ENCODE results near the gene SLC18A3.

The SLC18A3 gene

GRCh38 chr10:49611816-49612512 is 1.9 kb downstream of the SLC18A3 start:
- no peak overlapping the region for H3K4me3 ChIP-seq (ENCODE audit: low read depth, low read length)
- ChIA-PET POLR2A (no interaction called here), CTCF (no interaction called here)
- TF ChIP-seq CTCF (IDR thresholded peaks at IDR 0.05; ENCODE audit: insufficient read depth, low read length, missing control alignments) = no peak
- no peak for DNase-seq (ENCODE audit: low read depth, low spot score)

- POLR2A ChIA-PET = no interaction called here
- no peak for TF ChIP-seq CTCF (IDR thresholded peaks at IDR 0.05; ENCODE audit: insufficient read depth, low read length, missing control alignments)
- no peak overlapping the region for H3K4me3 ChIP-seq (ENCODE audit: low read depth, low read length)
- CTCF ChIA-PET = no interaction called here
- DNase-seq (ENCODE audit: low read depth, low spot score) = no peak
Observed at GRCh38 chr10:49612513-49613164, 2.5 kb downstream of the SLC18A3 start.

- POLR2A ChIA-PET = no interaction called here
- DNase-seq (ENCODE audit: low read depth, low spot score) = no peak
- no peak for TF ChIP-seq CTCF (IDR thresholded peaks at IDR 0.05; ENCODE audit: insufficient read depth, low read length, missing control alignments)
- no peak overlapping the region for H3K4me3 ChIP-seq (ENCODE audit: low read depth, low read length)
- CTCF ChIA-PET = no interaction called here
Observed at GRCh38 chr10:49613165-49613881, 3.2 kb downstream of the SLC18A3 start.

- TF ChIP-seq CTCF (IDR thresholded peaks at IDR 0.05; ENCODE audit: insufficient read depth, low read length, missing control alignments) = no peak
- DNase-seq (ENCODE audit: low read depth, low spot score) = no peak
- POLR2A ChIA-PET = no interaction called here
- CTCF ChIA-PET = no interaction called here
- H3K4me3 ChIP-seq (ENCODE audit: low read depth, low read length) = no peak within 1 kb of the TSS
Observed at GRCh38 chr10:49613882-49614241, 3.8 kb downstream of the SLC18A3 start, which contains the start of gene CHAT. CHAT (plus strand) TSS chr10:49614037; CDS start chr10:49614190, 153 bp downstream.

GRCh38 chr10:49614242-49615198 is 4.4 kb downstream of the SLC18A3 start:
- no peak for DNase-seq (ENCODE audit: low read depth, low spot score)
- POLR2A ChIA-PET = no interaction called here
- no peak for TF ChIP-seq CTCF (IDR thresholded peaks at IDR 0.05; ENCODE audit: insufficient read depth, low read length, missing control alignments)
- H3K4me3 ChIP-seq (ENCODE audit: low read depth, low read length) = no peak overlapping the region
- CTCF ChIA-PET = no interaction called here

All from AG04449 (cell line).